ENCODE results near the gene FGF8.
A peak's percentile ranks its signal among the peaks of the same experiment; 100 is the strongest.

Gene FGF8

DNA sequence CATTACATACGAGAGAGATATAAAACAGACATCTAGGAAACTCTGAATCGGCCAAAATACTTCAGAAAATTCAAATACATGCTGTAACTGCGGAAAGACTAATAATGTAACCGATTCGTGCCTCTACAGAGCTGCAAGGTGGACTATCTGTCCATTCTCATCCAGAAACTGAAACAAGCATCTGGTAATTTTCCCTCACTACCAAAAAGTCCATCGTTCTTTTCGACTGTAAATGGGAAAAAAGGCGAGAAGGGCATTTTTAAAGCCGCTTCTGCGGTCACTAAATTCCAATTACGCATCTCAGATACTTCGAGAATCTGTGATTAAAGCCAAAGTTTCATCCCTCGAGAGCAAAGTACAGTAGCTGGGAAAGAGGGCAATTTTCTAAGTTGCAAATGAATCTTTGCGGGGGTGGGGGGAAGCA lies 41.0 kb upstream of the FGF8 start:
- peak; percentile 48 for DNase-seq (ENCODE audit: extremely low spot score)
- TF ChIP-seq, protein P1, sequence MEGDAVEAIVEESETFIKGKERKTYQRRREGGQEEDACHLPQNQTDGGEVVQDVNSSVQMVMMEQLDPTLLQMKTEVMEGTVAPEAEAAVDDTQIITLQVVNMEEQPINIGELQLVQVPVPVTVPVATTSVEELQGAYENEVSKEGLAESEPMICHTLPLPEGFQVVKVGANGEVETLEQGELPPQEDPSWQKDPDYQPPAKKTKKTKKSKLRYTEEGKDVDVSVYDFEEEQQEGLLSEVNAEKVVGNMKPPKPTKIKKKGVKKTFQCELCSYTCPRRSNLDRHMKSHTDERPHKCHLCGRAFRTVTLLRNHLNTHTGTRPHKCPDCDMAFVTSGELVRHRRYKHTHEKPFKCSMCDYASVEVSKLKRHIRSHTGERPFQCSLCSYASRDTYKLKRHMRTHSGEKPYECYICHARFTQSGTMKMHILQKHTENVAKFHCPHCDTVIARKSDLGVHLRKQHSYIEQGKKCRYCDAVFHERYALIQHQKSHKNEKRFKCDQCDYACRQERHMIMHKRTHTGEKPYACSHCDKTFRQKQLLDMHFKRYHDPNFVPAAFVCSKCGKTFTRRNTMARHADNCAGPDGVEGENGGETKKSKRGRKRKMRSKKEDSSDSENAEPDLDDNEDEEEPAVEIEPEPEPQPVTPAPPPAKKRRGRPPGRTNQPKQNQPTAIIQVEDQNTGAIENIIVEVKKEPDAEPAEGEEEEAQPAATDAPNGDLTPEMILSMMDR (IDR thresholded peaks at IDR 0.05; ENCODE audit: control extremely low read depth, extremely low read depth, low read depth, missing control alignments): no peak
- CTCF ChIA-PET: interaction anchor here (0.9 to 2.8 kb wide), 3 partner anchors 24 to 256 kb away, joined by 3 to 17 read pairs (median 5); no protein-coding TSS in a partner anchor
- POLR2A ChIA-PET: no interaction called here

DNA sequence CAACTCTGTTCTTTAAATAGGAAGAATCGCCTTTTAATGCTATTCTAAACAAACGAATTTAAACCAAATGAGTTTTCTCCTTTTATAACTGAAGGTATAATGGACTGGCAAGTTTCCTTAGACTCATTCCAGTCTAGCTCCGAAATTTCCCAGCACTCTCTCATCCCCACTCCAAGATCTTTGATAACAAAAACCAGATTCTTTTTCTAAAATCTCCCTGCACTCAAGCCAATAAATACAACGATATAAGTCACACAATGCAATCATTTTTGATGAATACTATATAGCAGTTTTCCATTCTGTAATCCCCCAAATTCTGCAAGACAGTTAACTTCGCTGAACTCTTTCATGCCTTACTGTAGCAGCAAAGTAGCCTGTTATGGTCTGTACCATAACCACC lies 40.5 kb upstream of the FGF8 start:
- ChIA-PET POLR2A (no interaction called here), CTCF (interaction anchor here (0.9 to 2.8 kb wide), 5 partner anchors 25 to 257 kb away, joined by 3 to 17 read pairs (median 3); no protein-coding TSS in a partner anchor)
- DNase-seq (ENCODE audit: extremely low spot score): no peak
- TF ChIP-seq, protein P1 (IDR thresholded peaks at IDR 0.05; ENCODE audit: control extremely low read depth, extremely low read depth, low read depth, missing control alignments): no peak

DNA sequence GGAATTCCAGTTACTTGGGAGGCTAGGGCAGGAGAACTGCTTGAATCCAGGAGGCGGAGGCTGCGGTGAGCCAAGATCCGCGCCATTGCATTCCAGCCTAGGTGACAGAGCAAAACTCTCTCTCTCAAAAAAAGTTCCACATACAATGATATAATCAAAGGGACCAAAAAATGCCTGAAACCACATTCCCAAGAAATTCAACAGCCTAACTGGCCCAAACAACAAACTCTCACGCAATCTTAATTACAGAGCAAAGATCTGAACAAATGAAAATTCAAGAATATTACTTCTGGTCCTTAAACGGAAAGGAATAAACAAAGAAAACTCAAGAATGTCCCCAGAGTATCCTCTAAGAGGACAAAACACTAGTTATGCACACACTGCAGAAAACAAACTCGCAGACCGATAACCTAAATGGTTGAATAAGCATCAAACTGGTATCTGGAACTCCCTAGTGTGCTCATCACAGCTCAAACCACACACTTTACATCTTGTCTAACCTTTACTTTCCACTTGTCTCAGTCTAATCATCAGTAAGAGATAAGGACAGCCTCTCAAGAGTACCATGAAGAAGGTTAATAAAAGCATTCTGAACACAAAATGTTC lies 38.7 kb upstream of the FGF8 start:
- CTCF ChIA-PET: interaction anchor here (0.8 to 2.5 kb wide), 6 partner anchors 19 to 258 kb away, joined by 3 to 11 read pairs (median 4); partner anchors contain the start of genes KCNIP2 and NPM3
- TF ChIP-seq, protein P1 (IDR thresholded peaks at IDR 0.05; ENCODE audit: control extremely low read depth, extremely low read depth, low read depth, missing control alignments): no peak
- peak; percentile 55 for DNase-seq (ENCODE audit: extremely low spot score)
- POLR2A ChIA-PET: no interaction called here

DNA sequence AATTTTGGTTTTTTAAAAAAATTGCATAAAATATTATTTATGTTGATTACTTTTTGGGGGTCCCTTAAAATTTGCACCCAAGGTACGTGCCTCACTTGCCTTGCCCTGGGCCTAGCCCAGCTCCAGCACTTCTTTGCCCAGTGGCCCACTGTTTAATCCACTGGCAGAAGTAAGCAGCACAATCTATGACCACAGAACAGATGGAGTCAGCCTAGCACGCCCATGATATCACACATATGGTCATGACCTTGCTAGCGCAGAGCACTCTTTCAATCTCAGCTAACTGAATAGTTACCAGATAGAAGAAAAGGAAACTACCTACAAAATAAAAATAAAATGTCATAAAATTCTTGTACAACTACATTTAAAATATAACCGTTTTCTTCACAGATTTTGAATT lies 36.7 kb upstream of the FGF8 start:
- TF ChIP-seq, protein P1 (IDR thresholded peaks at IDR 0.05; ENCODE audit: control extremely low read depth, extremely low read depth, low read depth, missing control alignments): no peak
- ChIA-PET CTCF (interaction anchor here (1.1 to 1.9 kb wide), 4 partner anchors 9 to 260 kb away, joined by 3 to 6 read pairs (median 4); no protein-coding TSS in a partner anchor), POLR2A (no interaction called here)
- no peak for DNase-seq (ENCODE audit: extremely low spot score)

DNA sequence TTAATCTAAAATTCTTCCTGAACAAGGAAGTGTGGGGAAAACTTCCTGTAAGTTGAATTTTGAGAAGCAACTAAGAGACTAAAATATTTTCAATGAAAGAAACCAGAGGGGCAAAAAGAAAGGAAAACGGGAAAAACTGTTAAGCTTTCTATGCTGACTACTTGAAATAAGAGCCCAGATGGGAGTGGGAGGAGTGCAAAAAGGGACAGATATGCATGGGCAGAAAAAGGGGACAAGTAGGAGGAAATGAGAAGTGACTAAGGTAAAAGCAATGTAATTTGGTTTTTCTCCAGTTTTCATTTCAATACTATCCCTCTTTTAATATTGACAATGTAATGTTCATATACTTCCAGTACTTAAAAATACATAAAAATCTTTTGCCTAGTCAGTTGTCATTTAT lies 31.2 kb upstream of the FGF8 start:
- ChIA-PET POLR2A (no interaction called here), CTCF (no interaction called here)
- no peak for DNase-seq (ENCODE audit: extremely low spot score)
- TF ChIP-seq, protein P1 (IDR thresholded peaks at IDR 0.05; ENCODE audit: control extremely low read depth, extremely low read depth, low read depth, missing control alignments): no peak

DNA sequence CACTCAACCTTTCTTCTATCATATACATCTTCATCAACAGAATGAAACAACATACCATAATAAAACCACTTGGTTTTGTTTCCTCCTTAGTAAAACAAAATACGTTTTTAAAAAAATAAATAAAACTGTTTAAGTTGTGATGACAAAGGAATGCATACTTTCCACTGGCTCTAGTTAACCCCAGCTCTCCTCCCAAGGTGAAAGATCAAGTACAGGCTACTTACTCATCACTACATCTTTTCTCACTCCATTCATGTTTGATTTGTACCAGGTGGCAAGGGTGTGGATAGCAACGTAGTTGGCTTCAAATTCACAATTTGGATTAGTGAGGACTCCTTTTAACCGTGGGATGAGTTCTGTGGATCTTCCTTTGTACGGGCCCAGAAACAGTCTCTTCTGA lies 27.6 kb upstream of the FGF8 start:
- TF ChIP-seq, protein P1 (IDR thresholded peaks at IDR 0.05; ENCODE audit: control extremely low read depth, extremely low read depth, low read depth, missing control alignments): no peak
- ChIA-PET CTCF (interaction anchor here (1.2 kb wide), 1 partner anchor 18 kb away, joined by 3 read pairs; no protein-coding TSS in a partner anchor), POLR2A (no interaction called here)
- DNase-seq (ENCODE audit: extremely low spot score): no peak

Measured in GM10248 (cell line).